NCI-H524 (cell line): Measurements from ENCODE around the gene RITA1.

Source experiments
- DNase-seq, 2 experiments: peaks; one replicate each; lab custom pipeline; 2025; lab: John Stamatoyannopoulos, UW

RITA1 gene

GRCh38 chr12:113152835-113153814 is 32.4 kb upstream of the RITA1 start:
- DNase-seq = peak in 1 of 2 experiments; percentile 71

GRCh38 chr12:113154351-113154973 is 31.1 kb upstream of the RITA1 start:
- peak in 1 of 2 experiments; percentile 33 for DNase-seq

- DNase-seq = no peak
These were observed 30.5 kb upstream of the RITA1 start for GRCh38 chr12:113155060-113155459.

- no peak for DNase-seq
These were observed 29.9 kb upstream of the RITA1 start for GRCh38 chr12:113155646-113156045.

GRCh38 chr12:113157218-113157859 is 28.2 kb upstream of the RITA1 start:
- no peak for DNase-seq

- no peak for DNase-seq
These were observed 26.9 kb upstream of the RITA1 start for GRCh38 chr12:113158439-113159203.

- no peak for DNase-seq
These were observed 25.6 kb upstream of the RITA1 start for GRCh38 chr12:113159937-113160336.

- peak in 1 of 2 experiments; percentile 45 for DNase-seq
These were observed 24.0 kb upstream of the RITA1 start for GRCh38 chr12:113161415-113162016.

- peak in 1 of 2 experiments; percentile 31 for DNase-seq
These were observed 23.2 kb upstream of the RITA1 start for GRCh38 chr12:113162102-113163029.

- DNase-seq = no peak
These were observed 22.5 kb upstream of the RITA1 start for GRCh38 chr12:113163030-113163360.

- DNase-seq = no peak
These were observed 21.5 kb upstream of the RITA1 start for GRCh38 chr12:113164014-113164413.

GRCh38 chr12:113165521-113166450 is 19.7 kb upstream of the RITA1 start:
- DNase-seq = no peak

GRCh38 chr12:113167868-113168267 is 17.7 kb upstream of the RITA1 start:
- no peak for DNase-seq

GRCh38 chr12:113169697-113170096 is 15.8 kb upstream of the RITA1 start:
- DNase-seq = no peak

- DNase-seq = no peak
These were observed 15.1 kb upstream of the RITA1 start for GRCh38 chr12:113170457-113170856.

GRCh38 chr12:113170926-113171325 is 14.6 kb upstream of the RITA1 start:
- no peak for DNase-seq

GRCh38 chr12:113171543-113171942 is 14.0 kb upstream of the RITA1 start:
- no peak for DNase-seq

GRCh38 chr12:113172185-113172584 is 13.3 kb upstream of the RITA1 start:
- DNase-seq = no peak

GRCh38 chr12:113173081-113173698 is 12.3 kb upstream of the RITA1 start:
- no peak for DNase-seq
